Tibial nerve (tissue), 3 donors: ENCODE results near the gene MROH7.

ENCODE experiments used
- CTCF ChIP-seq, 5 experiments: fragments of 200-600 bp in 3 of 5; fragments of 450-650 bp in 2 of 5; sonication (generic) in 3 of 5; IDR thresholded peaks; one replicate each; pipeline ENCODE4 v1.5.1; 2016 to 2019; ENCODE audit warnings: antibody characterized with exemption in 5 of 5, mild to moderate bottlenecking in 3 of 5, moderate library complexity in 2 of 5
- POLR2A ChIP-seq, 2 donors: fragments of 450-650 bp; IDR thresholded peaks; one replicate each; pipeline ENCODE4 v1.6.1; 2017; ENCODE audit warnings: antibody characterized with exemption in 2 of 2, mild to moderate bottlenecking in 2 of 2, moderate library complexity in 2 of 2

- TF ChIP-seq CTCF (IDR thresholded peaks at IDR 0.05) (no peak), POLR2A (IDR thresholded peaks at IDR 0.05) (no peak)
Observed at GRCh38 chr1:54743416-54744226, 102.0 kb downstream of the MROH7 start.
